Sigmoid colon (tissue), 7 donors: ENCODE data around the gene SDK1. TPM values are rescaled to one million over a fixed set of nuclear protein-coding genes. Genes with fewer than 3 reads are reported as not detected.

ENCODE experiments used
- DNase-seq: peaks from one replicate; pipeline ENCODE4 v3.0.0-alpha.2; 2019
- H3K27ac ChIP-seq, 4 donors: fragments of 200-600 bp; sonication (generic); one replicate each; pipeline ENCODE4 v1.5.1; 2016 to 2019; ENCODE audit warnings: mild to moderate bottlenecking in 1 of 4
- H3K27me3 ChIP-seq, 3 donors: fragments of 200-600 bp; sonication (generic); one replicate each; pipeline ENCODE4 v1.5.1; 2019; ENCODE audit warnings: mild to moderate bottlenecking in 1 of 3
- H3K36me3 ChIP-seq, 4 donors: fragments of 200-600 bp; sonication (generic); one replicate each; pipeline ENCODE4 v1.5.1; 2016 to 2019
- H3K4me1 ChIP-seq, 4 donors: fragments of 200-600 bp; sonication (generic); one replicate each; pipeline ENCODE4 v1.5.1; 2017 to 2019
- H3K4me3 ChIP-seq, 4 donors: fragments of 200-600 bp; sonication (generic); one replicate each; pipeline ENCODE4 v1.5.1; 2017 to 2019; ENCODE audit warnings: mild to moderate bottlenecking in 2 of 4, moderate library complexity in 1 of 4
- H3K9me3 ChIP-seq, 4 donors: fragments of 200-600 bp in 3 of 4; sonication (generic) in 3 of 4; one replicate each; pipeline versions ENCODE4 v1.5.1 to v1.6.1; 2013 to 2019
- CTCF ChIP-seq, 4 experiments: fragments of 450-650 bp in 3 of 4; fragments of 200-600 bp in 1 of 4; IDR thresholded peaks; one replicate each; pipeline ENCODE4 v1.5.1; 2016 to 2019; ENCODE audit warnings: antibody characterized with exemption in 4 of 4, mild to moderate bottlenecking in 3 of 4, moderate library complexity in 2 of 4
- EP300 ChIP-seq, 4 donors: sonication (generic); formaldehyde crosslinking; IDR thresholded peaks; one replicate each; pipeline ENCODE4 v1.6.1; 2017; ENCODE audit warnings: antibody characterized with exemption in 4 of 4
- POLR2A ChIP-seq, 2 donors: fragments of 450-650 bp; IDR thresholded peaks; one replicate each; pipeline ENCODE4 v1.6.1; 2016; ENCODE audit warnings: antibody characterized with exemption in 2 of 2, mild to moderate bottlenecking in 2 of 2, moderate library complexity in 2 of 2
- POLR2AphosphoS5 ChIP-seq, 4 donors: sonication (generic); formaldehyde crosslinking; IDR thresholded peaks; one replicate each; pipeline ENCODE4 v1.6.1; 2017; ENCODE audit warnings: antibody characterized with exemption in 4 of 4
- WGBS, 2 donors: extraction: QIAGEN DNeasy Blood & Tissue Kit; methylation state at CpG; one replicate each; pipeline ENCODE4 v1.1.7; 2013; 5-methylcytosine and 5-hydroxymethylcytosine counted together
- intact Hi-C: fragments of 100-400 bp; cut with DNase I; formaldehyde crosslinking; loops from one replicate; pipeline ENCODE4 v1.15.1; 2023
- polyA plus RNA-seq, 3 donors: library from polyadenylated mRNA; stranded (reverse); fragments of 200-250 nt; gene quantifications; one replicate each; pipeline ENCODE4 v1.2.3, GENCODE V29; 2013
- total RNA-seq, 4 donors: library from RNA; depleted of rRNA; stranded (reverse); fragments of >200 nt; gene quantifications; one replicate each; pipeline ENCODE4 v1.1.0, GENCODE V29; 2016
- donor health status: healthy with polysubstance abuse.
- donor health status: Bipolar disorder and iron deficiency.
- donor health status: healthy.

SDK1 gene
- total and polyA plus RNA-seq, 7 donors: under 0.01 to 23.0 (median 10.0) TPM; not detected in 1

- WGBS, 2 donors: 92% methylated on average over 19 of the region's 19 CpGs
- peaks cover 0 to 41% (median 24%) of the 10 kb centered on the region in 4 donors for H3K4me1 ChIP-seq
- H3K27ac ChIP-seq: peak overlapping the region in 1 of 4 donors; percentile 78
- H3K9me3 ChIP-seq: no peaks in the 10 kb centered on the region
- no peaks in the 10 kb centered on the region for H3K27me3 ChIP-seq
- no peak for DNase-seq
- H3K4me3 ChIP-seq: no peak overlapping the region
- TF ChIP-seq EP300 (IDR thresholded peaks at IDR 0.05) (no peak), CTCF (IDR thresholded peaks at IDR 0.05) (no peak), POLR2AphosphoS5 (IDR thresholded peaks at IDR 0.05) (no peak), POLR2A (IDR thresholded peaks at IDR 0.05) (no peak)
- intact Hi-C loops: no loop called here
- no peaks in the 10 kb centered on the region for H3K36me3 ChIP-seq
These were observed 890.0 kb downstream of the SDK1 start for GRCh38 chr7:4191046-4191445.

GRCh38 chr7:4191525-4191924, 890.5 kb downstream of the SDK1 start:
- peaks cover 0 to 37% (median 21%) of the 10 kb centered on the region in 4 donors for H3K4me1 ChIP-seq
- H3K36me3 ChIP-seq: no peaks in the 10 kb centered on the region
- no peaks in the 10 kb centered on the region for H3K9me3 ChIP-seq
- intact Hi-C loops: no loop called here
- 95 to 96% methylated on average over 14 of the region's 14 CpGs for WGBS, 2 donors
- TF ChIP-seq POLR2AphosphoS5 (IDR thresholded peaks at IDR 0.05): no peak
- TF ChIP-seq CTCF (IDR thresholded peaks at IDR 0.05): no peak
- no peak for TF ChIP-seq EP300 (IDR thresholded peaks at IDR 0.05)
- no peak for TF ChIP-seq POLR2A (IDR thresholded peaks at IDR 0.05)
- H3K4me3 ChIP-seq: no peak overlapping the region
- no peak overlapping the region for H3K27ac ChIP-seq
- H3K27me3 ChIP-seq: no peaks in the 10 kb centered on the region
- no peak for DNase-seq

GRCh38 chr7:4195660-4196059, 894.6 kb downstream of the SDK1 start:
- Histone ChIP-seq H3K9me3 (no peaks in the 10 kb centered on the region), H3K4me3 (no peak overlapping the region), H3K27ac (no peak overlapping the region), H3K4me1 (peaks cover 0 to under 1% (median 0%) of the 10 kb centered on the region in 4 donors), H3K36me3 (no peaks in the 10 kb centered on the region), H3K27me3 (no peaks in the 10 kb centered on the region)
- WGBS, 2 donors: 86 to 93% methylated on average over 7 of the region's 7 CpGs
- no peak for DNase-seq
- intact Hi-C loops: no loop called here
- TF ChIP-seq POLR2AphosphoS5 (IDR thresholded peaks at IDR 0.05) (no peak), POLR2A (IDR thresholded peaks at IDR 0.05) (no peak), CTCF (IDR thresholded peaks at IDR 0.05) (no peak), EP300 (IDR thresholded peaks at IDR 0.05) (no peak)

GRCh38 chr7:4196121-4196819, 895.2 kb downstream of the SDK1 start:
- intact Hi-C loops: no loop called here
- Histone ChIP-seq H3K27ac (no peak overlapping the region), H3K4me3 (no peak overlapping the region), H3K27me3 (no peaks in the 10 kb centered on the region), H3K36me3 (no peaks in the 10 kb centered on the region), H3K9me3 (no peaks in the 10 kb centered on the region), H3K4me1 (no peaks in the 10 kb centered on the region)
- TF ChIP-seq POLR2A (IDR thresholded peaks at IDR 0.05): no peak
- no peak for TF ChIP-seq POLR2AphosphoS5 (IDR thresholded peaks at IDR 0.05)
- no peak for TF ChIP-seq EP300 (IDR thresholded peaks at IDR 0.05)
- TF ChIP-seq CTCF (IDR thresholded peaks at IDR 0.05): no peak
- 80 to 84% methylated on average over 15 of the region's 15 CpGs for WGBS, 2 donors
- no peak for DNase-seq

GRCh38 chr7:4198301-4198700, 897.2 kb downstream of the SDK1 start:
- no peak overlapping the region for H3K27ac ChIP-seq
- DNase-seq: no peak
- TF ChIP-seq CTCF (IDR thresholded peaks at IDR 0.05) (no peak), EP300 (IDR thresholded peaks at IDR 0.05) (no peak), POLR2A (IDR thresholded peaks at IDR 0.05) (no peak), POLR2AphosphoS5 (IDR thresholded peaks at IDR 0.05) (no peak)
- no peaks in the 10 kb centered on the region for H3K4me1 ChIP-seq
- no peaks in the 10 kb centered on the region for H3K27me3 ChIP-seq
- WGBS, 2 donors: 42 to 75% methylated on average over 6 of the region's 6 CpGs
- no peak overlapping the region for H3K4me3 ChIP-seq
- intact Hi-C loops: no loop called here
- H3K36me3 ChIP-seq: no peaks in the 10 kb centered on the region
- H3K9me3 ChIP-seq: no peaks in the 10 kb centered on the region
